Raji (cell line): Measurements from ENCODE around the gene BPGM.

ENCODE experiments used
- POLR2A ChIP-seq: IDR thresholded peaks from 2 replicates; pipeline ENCODE4 v1.6.1; 2011; ENCODE audit warnings: low read depth, low read length, control low read depth; ENCODE audit not compliant: insufficient read depth

BPGM gene

GRCh38 chr7:134646425-134647305, at the start of gene BPGM:
Gene BPGM (plus strand): TSS chr7:134646853. CDS start chr7:134661508, 14,655 bp downstream.
- TF ChIP-seq POLR2A = peak; percentile 91

DNA sequence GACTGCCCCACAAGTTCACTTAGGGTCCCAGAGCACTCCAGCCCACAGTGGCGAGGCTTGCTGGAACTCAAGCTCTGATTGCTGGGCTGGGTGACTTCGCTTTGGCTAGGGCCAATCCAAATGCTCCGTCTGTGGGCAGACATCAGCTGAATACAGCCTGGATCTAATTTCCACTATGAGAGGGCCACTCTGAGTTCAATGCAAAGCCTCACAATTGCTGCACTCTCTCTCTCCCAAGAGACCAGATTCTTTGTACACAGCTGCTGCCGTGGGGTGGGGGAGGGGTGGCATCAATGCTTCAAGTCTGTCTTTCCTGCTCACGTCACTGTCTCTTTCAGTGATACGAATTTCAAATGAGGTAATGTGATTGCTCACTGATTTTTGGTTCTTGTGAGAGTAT, 47.3 kb upstream of the BPGM start:
- no peak for TF ChIP-seq POLR2A

GRCh38 chr7:134601459-134601858, 45.2 kb upstream of the BPGM start:
- no peak for TF ChIP-seq POLR2A

DNA sequence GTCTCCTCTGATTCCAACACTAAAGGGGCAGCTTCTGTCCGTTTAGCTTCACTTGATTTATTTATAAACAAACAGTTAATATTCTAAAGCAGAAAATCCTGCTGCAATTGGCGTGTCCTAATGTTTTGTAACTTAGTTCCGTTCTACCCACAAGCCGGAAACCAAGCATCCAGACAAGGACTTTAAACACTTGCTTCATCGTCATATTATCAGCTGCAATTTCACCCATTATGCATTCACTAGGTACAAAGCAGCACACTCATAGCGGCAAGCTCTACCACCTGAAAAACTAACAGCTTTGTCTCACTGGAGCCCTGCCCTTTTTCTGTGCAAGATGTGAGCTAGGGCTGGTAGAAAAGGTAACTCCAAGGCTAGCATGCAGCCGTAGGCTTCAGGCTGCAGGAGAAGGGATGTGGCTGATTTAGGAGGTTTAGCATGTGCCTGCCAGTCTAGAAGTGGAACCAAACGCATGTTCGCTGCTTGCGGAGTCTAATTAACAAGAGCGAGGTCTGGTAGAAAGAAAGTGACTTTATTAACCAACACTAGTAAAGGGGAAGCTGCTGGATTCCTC, 43.7 kb upstream of the BPGM start:
- TF ChIP-seq POLR2A = no peak

- TF ChIP-seq POLR2A = no peak
Measured at GRCh38 chr7:134605978-134606923, 40.4 kb upstream of the BPGM start.

DNA sequence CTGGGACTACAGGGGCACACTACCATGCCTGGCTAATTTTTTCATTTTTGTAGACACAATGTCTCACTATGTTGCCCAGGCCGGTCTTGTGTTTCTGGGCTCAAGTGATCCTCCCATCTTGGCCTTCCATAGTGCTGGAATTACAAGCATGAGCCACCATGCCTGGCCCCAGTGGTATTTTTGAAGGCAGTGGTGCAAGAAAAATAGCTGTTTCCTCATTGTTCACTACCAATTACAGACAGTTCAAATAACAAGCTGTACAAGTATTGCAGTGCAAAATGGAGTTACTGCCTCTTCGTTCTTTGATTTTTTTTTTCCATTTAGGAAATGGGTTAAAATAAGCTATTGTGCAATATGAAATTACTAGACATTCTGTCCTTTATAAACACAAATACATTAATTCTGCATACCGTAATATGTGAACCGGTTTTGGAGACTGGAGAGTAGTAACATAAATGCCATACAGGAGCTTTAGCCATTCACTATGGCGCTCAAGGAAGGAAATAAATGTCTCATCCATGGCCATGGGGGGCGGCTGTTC, 35.0 kb upstream of the BPGM start:
- no peak for TF ChIP-seq POLR2A

DNA sequence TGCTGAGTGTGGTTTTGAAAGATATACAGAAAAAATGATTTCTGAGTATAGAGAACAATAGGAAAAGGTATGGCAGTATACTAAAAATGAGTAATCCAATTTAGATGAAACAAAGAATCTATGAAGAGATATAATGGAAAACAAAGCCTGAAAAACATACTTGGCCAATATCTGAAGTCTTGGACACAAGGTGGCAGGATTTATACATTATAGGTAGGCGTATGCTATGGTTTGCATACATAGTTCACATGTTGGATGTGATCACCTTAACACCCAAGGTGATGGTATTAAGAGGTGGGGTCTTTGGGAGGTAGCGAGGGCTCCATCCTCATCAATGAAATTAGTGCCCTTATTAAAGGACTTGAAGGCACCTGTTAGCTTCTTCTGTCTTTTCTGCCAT, 34.5 kb upstream of the BPGM start:
- TF ChIP-seq POLR2A = no peak

GRCh38 chr7:134613623-134614347, 32.9 kb upstream of the BPGM start:
- TF ChIP-seq POLR2A = no peak

GRCh38 chr7:134616611-134617010, 30.0 kb upstream of the BPGM start:
- TF ChIP-seq POLR2A = no peak

DNA sequence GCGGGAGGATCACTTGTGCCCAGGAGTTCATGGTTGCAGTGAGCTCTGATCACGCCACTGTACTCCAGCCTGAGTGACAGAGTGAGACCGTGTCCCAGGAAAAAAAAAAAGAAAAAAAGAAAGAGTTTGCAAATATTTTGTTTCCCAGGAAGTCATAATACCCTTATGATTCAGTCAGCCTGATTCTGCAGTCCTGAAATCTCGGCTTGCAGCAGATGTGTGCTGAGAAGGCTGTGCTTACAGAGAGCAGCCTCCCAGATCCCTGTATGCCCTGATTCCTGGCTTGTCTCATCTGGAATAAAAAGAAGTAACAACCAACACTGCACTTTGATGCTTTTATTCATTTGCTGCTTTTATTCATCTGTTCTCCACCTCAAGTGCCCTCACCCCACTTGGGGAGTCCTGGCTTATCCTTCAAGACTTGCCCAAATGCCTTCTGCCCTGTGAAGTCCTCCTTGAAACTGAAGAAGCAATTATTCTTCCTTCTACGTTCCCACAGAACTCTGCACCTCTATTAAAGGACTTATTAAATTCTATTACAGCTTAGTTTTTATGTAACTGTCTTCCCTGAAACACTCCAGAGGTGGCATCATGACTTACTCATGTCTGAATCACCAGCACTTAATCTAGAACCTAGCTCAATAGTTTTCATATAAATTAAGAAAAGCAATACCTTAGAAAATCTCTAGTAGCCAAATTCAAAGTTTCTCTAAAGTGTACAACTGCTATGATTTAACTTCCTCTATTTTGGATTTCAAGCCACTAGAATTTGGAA, 27.7 kb upstream of the BPGM start:
- TF ChIP-seq POLR2A = no peak

DNA sequence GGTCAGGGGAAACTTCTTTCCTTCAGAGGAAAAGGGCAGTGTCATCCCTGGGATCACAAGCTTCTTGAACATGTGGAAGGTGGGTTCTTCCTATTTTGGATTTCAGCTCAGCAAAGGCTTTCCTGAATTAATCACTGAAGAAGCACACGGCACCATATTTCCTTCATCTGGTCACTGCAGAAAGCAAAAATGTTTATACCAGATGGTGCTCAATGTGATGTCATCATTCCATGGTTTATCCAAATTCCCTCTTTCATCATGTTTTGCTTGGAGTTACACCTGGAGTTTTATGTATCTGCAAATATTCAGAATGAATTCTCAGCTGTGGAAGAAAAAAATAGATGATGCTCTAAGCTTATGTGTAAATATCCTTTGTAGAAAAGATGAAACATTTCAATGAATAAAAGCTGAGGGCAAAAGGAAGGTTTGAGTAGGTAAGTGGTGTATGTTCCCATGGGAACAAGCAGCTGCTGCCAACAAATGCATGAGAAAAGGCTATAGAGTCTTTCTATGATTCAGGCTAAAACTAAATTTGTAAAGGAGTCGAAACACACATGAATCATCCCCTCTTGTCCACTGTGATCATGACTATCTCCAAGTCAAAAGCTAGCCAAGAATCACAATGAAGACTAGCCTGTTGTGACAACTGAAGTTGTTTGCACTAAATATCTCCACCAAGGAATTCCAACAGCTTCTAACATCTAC, 26.9 kb upstream of the BPGM start:
- no peak for TF ChIP-seq POLR2A

DNA sequence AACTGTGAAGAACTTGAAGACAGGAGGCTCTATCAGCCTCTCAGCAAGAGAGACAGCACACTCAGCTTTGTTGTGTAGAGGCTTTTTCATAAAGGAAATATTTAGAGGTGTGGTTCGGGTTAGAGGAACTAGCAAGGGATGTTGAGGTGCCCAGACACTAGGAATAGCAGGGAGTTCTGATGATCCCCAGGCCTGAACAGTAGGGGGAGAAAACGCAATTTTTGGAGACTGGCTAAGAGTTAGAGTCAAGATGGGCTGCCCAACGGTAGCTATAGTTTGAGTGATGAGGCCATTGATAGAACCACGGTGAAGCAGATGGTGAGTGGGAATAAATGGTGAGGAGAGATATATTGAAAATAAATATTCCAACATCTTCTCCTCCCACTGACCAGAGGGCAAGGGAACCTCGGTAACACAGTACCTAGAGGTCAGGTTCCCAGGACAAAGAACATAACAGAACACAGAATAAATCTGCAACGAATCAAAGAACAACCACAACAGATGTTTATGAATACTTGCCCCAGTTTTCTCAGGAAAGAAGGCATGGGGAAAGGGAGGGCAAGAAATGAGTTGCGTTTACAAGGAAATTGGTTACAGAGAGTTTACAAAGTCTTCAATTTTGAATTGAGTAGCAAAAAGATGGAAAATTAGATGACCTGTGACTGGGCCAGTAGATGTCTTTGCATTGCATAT, 24.2 kb upstream of the BPGM start:
- TF ChIP-seq POLR2A = no peak

DNA sequence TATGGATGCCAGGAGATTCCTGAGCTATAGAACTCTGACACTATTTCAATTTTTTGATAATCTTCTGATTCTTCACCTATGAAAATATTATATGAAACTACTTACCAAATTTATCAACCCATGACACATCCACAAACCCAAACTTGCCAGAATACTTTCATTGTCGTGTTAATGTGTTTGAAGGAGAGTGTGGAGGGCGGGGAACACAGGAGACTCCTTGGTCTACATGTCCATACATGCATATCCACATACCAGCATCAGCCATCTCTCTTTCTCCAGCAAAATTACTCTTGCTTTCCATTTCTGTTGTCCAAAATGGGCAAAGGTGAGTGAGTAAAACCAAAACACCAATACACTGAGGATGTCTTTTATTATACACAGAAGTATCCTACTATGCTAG, 23.5 kb upstream of the BPGM start:
- no peak for TF ChIP-seq POLR2A
